Activated CD4-positive, CD25-positive, alpha-beta regulatory T cell (primary cell): Measurements from ENCODE around the gene USP7.

Experiments
- DNase-seq, 4 experiments: peaks; one replicate each; lab custom pipeline; 2025; lab: John Stamatoyannopoulos, UW

Gene USP7

GRCh38 chr16:8861563-8862308 lies 102.0 kb downstream of the USP7 start:
- DNase-seq = no peak

- no peak for DNase-seq
Measured at GRCh38 chr16:8859913-8860881, 103.5 kb downstream of the USP7 start.

DNA sequence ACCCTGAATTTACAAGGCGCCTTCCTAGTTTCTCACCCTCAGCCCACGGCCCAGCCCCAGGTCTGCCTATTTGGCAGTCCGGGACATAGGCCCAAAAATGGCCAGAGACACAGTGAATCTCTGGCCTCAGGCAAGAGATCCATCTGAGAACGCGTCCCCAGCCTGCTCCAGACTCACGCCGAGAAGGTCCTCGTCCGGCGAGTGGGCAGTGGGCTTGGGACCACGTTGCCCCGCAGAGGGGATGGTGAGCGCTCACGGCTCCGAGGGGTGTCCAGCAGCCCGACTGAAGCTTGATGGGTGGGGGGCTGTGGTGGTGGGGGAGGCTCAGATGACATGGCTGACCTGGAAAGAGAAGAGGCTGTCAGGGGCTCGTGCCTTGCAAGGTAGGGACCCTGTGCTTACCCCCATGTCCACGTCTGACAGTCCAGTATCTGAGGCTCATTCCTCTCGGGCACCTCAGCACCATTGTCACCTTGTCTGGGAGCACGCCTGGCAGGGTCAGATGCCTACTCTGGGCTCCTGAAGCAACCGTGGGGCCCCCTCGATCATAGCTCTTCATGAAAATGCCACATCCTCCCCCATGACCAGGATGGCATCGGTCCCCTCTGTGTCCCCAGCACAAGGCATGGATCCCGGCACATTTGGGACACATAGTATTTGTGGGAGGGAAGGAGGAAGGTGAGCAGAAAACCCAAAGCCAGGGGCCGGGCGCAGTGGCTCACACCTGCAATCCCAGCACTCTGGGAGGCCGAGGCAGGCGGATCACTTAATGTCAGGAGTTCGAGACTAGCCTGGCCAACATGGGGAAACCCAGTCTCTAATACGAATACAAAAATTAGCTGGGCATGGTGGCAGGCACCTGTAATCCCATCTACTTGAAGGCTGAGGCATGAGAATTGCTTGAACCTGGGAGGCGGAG lies 104.5 kb downstream of the USP7 start:
- no peak for DNase-seq

DNA sequence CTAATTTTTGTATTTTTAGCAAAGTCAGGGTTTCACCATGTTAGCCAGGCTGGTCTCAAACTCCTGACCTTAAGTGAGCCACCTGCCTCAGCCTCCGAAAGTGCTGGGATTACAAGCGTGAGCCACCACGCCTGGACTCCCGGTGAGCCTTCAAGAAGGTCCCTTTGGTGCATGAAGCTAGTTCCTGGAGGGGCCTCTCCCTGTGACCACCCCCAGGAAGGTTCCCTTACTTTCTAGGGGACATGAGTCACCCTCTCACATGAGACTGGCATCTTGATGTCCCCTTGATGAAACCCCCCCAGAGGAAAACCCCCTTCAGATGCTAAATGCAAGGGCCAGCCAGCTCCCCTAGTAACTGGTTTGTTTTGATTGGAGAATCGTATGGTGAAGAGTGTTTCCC lies 107.7 kb downstream of the USP7 start:
- no peak for DNase-seq

DNA sequence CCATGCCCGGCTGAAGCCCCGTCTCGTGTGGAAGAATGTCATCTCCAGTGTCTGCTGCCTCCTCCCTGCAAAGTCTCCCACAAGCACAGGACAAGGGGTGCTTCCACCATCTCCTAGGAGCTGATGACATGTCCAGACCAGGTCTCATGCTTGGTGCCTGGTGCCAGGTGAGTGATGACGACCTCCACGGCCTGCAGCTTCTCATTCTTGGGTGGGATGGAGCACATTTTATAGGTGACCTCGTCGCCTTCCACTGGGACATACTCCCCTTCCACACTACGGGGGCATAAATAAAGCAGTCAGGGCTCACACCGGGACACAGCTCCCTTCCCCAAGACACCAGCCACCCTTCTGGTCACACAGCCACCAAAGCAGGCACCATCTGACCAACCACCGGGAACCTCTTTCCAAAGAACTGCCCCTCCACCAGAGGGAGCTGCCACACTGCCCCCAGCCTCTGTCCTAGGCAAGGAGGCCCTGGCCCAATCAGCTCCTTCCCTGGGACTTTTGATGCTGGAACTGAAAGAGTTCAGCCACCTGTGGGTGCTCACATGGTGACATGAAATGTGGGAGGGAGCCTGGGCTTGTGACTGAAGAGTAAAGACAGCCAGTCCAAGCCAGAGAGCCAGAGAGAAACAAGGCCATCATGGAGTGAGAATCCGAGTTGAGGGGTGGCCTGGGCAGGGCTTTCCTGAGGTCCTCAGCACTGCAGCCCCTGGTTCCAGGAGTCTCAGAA lies 108.5 kb downstream of the USP7 start:
- DNase-seq = no peak

- DNase-seq = no peak
Measured at GRCh38 chr16:8854298-8854948, 109.3 kb downstream of the USP7 start.

DNA sequence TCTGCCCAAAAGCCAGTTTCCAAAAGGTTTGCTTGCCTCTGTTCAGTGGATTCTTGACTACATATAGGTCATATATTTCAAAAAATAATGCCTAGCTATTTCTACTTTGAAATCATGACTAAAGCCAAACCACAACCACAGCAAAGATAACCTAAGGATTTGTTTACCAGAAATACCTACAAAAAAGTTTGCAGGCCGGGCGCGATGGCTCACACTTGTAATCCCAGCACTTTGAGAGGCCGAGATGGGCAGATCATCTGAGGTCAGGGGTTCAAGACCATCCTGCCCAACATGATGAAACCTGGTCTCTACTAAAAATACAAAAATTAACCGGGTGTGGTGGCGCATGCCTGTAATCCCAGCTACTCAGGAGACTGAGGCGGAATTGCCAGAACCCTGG lies 110.1 kb downstream of the USP7 start:
- no peak for DNase-seq

- DNase-seq = no peak
Measured at GRCh38 chr16:8853150-8853549, 110.6 kb downstream of the USP7 start.

DNA sequence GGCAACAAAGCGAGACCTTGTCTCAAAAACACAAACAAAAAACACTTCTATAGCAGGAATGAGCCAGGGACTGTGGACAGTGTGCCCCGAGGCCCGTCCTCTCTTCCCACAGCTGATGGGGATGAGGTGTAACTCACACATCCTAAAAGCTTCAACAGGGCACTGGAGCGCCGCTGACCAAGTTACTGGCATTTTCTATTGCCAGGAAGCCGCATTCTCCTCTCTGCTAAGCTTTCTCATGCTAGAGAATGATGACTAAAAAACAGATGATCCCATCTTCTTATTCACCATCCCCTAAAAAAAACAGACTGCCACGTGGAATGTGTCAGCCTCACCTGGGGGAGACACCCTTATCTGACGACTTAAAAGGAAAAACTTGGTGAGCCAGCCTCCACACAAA lies 111.2 kb downstream of the USP7 start:
- no peak for DNase-seq

DNA sequence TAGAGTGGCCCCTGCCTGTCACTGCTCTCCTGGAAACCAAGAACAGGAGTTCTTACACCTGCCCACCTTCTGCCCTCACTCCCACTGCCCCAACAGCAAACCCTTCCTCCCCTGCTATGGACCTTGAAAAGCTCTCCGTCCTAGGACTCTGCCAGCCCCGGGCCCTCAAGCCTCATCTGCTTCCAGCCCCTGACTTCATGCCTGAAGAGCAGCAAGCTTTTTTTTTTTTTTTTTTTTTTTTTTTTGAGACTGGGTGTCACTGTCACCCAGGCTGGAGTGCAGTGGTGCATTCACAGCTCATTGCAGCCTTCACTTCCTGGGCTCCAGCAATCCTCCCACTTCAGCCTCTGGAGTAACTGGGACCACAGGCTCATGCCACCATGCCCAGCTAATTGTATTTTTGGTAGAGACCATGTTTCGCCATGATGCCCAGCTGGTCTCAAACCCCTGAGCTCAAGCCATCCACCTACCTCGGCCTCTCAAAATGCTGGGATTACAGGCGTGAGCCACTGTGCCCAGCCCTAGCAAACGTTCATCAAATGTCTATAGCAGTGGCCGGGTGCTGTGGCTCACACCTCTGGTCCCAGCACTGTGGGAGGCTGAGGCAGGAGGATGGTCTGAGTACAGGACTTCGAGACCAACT lies 111.8 kb downstream of the USP7 start:
- DNase-seq = no peak

DNA sequence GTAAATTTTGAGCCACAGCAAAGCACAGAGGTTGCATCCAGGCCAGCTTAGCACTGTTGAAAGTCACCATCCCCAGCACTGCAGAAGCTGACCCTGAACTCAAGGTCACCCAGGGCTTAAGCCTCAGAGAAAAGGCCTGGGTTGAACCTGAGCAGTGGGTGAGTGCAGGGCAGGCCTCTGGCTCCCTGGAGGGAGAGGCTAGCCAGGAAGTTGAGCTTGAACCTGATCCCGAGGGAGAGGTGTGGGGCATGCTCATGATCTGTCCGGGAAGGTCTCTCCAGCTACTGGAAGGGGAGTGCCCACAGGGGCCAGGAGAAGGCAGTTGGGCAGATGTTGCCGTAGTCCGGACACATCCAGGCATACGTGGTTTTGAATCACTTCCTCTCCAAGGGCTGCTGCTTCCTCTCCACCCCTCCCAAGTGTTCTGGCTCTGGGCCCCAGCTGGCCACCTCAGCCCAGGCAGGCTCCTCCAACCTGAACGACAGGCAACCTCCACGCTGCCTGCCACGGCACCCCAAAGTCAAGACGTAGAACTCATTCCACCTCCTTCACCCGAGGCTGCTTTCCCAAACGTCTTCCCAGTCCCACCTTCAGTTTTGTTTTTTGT lies 113.3 kb downstream of the USP7 start:
- no peak for DNase-seq

GRCh38 chr16:8849411-8850011 lies 114.2 kb downstream of the USP7 start:
- DNase-seq = no peak

- no peak for DNase-seq
Measured at GRCh38 chr16:8848939-8849391, 114.7 kb downstream of the USP7 start.

DNA sequence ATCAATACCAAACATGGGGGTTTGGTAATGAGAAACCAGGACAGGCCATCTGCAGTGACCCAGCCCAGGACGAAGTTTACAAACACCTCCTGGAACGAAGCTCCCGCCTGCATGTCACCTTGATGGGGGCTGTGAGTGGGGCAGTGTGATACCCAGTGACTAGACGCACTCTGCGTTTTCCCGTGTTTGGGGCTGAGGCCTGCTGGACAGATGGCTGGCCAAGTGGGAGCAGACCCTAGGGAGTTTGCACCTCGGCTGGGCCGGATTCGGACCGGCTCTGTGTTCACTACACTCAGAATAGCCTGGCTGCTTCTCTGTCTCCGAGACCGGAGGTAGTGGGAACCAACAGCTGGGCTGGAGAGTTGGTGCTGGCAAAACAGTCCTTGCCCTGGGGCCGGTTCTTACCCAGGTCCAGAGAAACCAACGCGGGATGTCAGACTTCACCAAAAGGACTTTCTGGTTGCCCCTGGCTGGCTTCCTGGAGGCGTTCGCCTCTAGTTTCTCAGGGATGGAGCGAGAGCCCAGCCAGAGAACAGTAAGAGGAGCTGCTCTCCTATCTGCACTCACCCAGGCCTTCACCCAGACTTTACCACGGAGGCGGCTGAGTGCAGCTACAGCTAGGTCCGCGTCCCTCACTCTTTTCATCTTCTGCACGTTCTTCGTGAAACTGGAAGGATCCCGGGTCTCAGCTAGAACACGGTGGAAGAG lies 115.3 kb downstream of the USP7 start:
- no peak for DNase-seq

GRCh38 chr16:8847623-8848022 lies 116.1 kb downstream of the USP7 start:
- DNase-seq = no peak

DNA sequence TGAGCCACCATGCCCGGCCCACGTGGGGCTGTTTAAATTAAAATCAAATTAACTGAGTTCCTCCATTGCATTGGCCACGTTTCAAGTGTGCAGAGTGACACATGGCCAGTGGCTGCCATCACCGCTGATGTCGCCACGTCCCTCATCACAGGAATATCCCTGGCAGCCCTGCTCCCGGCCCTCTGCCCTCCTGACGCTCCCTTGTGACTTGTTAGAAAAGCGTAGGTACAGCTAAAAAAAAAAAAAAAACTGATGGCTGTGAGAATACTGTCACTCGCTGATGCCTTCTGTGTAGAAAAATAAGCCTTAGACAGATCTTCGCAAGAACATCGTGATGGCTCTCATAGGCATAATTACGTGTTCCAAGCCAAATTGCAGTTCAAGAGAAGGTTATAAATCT lies 116.6 kb downstream of the USP7 start:
- DNase-seq = no peak

DNA sequence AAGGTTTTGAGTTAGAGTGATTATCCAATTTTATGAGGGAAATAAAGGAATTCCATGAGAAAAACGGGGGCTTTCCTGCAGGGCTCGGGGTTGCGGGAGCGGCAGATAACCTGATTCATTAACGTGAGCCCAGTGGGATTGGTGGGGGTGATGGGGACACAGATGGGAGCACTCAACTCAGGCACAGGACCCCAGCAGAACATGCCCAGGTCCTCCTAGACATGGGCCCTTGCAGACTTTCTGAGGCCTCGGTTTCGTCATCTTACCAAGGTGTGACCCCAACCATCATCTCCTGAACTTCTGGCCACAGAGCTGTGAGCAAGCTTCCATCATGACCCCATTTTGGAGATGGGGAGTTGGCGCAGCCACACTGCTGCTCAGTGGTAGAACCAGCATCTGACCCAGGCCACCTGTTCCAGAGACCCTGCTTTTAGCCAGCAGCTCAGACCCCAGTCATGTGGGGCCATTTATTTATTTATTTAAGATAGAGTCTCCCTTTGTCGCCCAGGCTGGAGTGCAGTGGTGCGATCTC lies 117.2 kb downstream of the USP7 start:
- no peak for DNase-seq

GRCh38 chr16:8845699-8846298 lies 117.9 kb downstream of the USP7 start:
- DNase-seq = no peak
